GM12874 (cell line): ENCODE data around the gene MCM3AP.

ENCODE experiments used
- TF ChIP-seq, protein P1 (sequence below): IDR thresholded peaks from 2 replicates; pipeline ENCODE4 v1.5.1; 2011; ENCODE audit warnings: low read depth, mild to moderate bottlenecking, control low read depth, low read length, moderate library complexity; ENCODE audit not compliant: insufficient read depth

MCM3AP gene

DNA sequence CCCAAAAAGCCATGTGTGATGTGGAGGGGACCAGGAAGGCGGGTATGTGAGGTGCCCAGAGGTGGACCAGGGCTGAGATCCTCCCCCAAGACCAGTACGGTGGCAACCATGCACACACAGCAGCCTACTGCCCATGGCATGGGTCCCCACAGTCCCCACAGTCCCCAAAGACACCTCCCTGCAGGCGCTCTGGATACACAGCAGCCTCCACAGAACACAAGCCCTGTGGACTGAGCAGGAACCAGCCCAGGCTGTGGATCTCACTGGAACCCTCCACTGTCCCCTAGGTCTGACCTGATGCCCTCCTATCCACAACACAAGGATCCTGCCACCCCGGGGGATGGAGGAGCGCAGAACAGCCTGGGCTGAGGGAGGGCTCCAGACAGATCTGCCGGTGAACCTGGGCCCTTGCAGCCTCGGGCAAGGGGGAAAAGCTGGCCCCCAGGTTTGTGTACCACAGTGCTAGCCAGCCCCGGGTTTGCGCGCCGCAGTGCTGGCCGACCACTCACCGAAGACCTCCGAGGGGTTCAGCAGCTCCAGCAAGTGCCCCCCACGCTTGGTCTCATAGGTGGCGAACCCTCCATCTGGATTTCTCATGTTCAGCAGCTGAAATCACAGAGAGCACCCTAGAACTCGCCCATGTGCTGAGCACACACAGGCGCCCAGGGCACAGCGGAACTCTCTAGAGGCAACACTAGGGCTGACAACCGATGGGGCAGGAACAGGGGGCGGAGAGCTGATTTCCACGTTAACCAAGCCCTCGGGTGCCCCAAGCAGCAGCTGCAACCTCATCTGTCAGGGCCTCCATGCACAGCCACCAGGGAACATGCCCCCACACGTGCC is 79.0 kb downstream of the MCM3AP start:
- TF ChIP-seq, protein P1, sequence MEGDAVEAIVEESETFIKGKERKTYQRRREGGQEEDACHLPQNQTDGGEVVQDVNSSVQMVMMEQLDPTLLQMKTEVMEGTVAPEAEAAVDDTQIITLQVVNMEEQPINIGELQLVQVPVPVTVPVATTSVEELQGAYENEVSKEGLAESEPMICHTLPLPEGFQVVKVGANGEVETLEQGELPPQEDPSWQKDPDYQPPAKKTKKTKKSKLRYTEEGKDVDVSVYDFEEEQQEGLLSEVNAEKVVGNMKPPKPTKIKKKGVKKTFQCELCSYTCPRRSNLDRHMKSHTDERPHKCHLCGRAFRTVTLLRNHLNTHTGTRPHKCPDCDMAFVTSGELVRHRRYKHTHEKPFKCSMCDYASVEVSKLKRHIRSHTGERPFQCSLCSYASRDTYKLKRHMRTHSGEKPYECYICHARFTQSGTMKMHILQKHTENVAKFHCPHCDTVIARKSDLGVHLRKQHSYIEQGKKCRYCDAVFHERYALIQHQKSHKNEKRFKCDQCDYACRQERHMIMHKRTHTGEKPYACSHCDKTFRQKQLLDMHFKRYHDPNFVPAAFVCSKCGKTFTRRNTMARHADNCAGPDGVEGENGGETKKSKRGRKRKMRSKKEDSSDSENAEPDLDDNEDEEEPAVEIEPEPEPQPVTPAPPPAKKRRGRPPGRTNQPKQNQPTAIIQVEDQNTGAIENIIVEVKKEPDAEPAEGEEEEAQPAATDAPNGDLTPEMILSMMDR: no peak

DNA sequence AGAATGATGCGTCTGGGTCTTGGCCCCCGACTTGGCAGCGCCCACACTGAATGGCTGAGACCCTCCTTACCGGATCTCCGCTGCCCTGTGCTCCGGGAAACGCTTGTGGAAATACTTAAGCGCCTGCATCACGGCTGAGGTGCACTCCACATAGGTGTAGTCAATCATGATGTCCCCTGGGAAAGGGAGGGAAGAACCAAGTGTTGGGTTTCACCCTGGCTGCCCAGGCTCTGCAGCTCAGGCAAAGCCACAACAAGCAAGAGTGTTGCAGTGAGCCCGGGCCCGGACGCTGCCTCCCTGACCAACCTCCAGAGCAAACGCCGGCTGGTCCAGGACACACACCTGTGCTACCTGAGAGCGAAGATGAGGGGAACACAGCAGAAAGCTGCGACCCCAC is 79.6 kb downstream of the MCM3AP start:
- TF ChIP-seq, protein P1: no peak

DNA sequence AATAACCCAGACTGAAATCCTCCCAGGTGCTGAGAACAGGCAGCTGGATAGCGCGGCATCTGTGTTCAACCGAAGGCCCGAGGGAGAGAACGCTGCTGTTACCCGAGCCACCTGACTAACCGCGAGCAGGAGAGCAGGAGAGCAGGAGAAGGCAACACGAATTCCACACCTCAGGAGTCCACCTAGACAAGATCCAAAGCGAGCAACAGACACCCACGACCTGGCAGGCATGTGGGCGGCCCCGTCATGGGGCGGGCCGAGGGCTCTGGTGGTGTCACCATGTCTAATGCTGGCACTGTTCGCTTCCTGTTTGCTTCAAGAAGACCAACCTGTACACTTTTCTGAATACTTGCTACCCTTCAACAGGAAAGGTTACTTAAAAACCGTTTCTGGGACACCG is 80.2 kb downstream of the MCM3AP start:
- TF ChIP-seq, protein P1: no peak

DNA sequence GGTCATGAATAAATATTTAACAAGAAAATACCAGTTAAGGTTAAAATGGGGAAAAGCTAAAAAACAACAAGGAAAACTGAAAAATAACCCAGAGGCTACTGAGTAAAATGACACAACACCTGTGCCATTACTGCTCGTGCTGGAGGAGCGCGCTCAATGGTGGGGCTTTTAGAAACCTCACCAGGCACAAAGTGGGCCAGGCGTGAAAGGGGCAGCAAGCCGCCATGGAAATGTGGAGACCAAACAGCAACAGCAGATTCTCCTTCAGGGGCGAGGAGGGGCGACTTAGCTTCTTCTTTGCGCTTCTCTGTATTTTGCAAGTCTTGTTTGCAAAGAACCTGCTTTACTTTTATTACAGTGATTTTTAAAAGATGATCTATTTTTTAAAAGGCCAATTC is 82.2 kb downstream of the MCM3AP start:
- TF ChIP-seq, protein P1: no peak

DNA sequence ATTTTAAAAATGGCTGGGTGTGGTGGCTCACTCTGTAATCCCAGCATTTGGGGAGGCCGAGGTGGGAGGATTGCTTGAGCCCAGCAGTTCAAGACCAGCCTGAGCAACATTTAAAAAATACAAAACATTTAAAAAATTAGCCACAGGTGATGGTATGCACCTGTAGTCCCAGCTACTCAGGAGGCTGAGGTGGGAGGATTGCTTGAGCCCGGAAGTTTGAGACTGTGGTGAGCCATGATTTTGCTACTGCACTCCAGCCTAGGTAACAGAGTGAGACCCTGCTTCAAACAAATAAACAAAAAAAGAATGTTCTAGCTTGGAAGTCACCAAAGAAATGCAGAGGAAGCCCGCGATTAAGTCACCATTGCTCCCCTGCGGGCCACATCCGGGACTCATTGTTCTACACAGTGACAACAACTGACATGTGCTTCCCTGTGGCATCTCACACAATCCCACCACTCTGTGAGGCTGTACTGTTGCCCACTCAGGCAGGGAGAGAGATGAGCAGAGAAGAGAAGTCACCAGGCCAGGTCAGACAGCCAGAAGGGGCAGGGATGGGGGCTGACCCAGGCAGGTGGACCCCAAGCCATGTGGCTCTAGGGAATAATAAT is 82.7 kb downstream of the MCM3AP start:
- TF ChIP-seq, protein P1: no peak

DNA sequence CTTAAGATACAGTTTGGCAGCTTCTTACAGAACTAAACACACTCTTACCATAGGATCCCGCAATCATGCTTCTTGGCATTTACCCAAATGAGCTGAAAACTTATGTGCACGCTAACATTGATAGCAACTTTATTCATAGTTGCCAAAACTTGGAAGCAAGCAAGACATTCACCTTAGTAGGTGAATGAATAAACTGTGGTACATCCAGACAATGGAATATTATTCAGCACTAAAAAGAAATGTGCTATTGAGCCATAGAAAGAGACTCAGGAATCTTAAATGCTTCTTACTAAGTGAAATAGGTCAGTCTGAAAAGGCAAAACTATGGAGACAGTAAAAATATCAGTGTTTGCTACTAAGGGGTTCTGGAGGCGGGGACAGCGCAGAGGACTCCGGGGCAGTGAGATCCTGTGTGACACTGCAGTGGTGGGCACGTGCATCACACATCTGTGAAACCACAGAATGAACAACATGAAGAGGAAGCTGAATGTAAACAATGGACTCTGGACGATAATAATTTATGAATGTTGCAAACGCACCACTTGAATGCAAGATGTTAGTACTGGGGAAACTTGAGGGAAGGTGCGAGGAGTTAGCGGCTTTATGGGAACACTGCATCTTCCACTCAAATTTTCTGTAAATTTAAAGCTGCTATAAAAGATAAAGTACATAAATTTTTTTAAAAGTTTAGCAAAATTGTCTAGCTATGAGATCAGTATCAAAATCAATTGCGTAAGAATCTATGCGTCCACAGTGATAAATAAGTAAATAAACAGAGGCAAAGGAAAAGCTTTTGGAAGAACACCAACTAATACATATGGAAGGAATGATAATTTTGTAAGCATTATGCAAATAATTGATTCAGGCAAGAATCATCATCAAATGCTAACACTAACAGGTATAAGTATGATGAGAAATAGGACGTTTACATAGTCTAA is 85.7 kb downstream of the MCM3AP start:
- TF ChIP-seq, protein P1: no peak

DNA sequence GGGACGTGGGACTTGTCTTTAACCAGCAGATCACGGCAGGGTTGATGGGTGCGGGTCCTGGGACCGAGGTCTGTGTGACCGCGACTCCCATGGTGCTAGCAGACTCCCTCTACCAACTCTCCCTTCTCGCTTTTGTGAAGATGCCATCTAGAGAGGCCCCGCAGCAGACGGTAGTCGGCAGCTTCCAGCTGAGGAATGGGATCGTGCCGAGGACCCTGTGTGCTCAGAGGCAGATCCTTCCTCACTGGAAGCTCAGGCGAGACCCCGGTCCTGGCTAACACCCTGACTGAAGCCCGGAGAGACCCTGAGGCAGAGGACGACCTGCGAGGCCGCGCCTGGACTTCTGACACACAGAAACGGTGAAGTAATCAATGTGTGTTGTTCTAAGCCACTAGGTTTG is 88.7 kb downstream of the MCM3AP start:
- TF ChIP-seq, protein P1: no peak
